ENCODE measurements around the gene PPAN.

PPAN gene

GRCh38 chr19:10113964-10114650 lies 7.9 kb downstream of the PPAN start:
- DNase-seq: no peak

DNA sequence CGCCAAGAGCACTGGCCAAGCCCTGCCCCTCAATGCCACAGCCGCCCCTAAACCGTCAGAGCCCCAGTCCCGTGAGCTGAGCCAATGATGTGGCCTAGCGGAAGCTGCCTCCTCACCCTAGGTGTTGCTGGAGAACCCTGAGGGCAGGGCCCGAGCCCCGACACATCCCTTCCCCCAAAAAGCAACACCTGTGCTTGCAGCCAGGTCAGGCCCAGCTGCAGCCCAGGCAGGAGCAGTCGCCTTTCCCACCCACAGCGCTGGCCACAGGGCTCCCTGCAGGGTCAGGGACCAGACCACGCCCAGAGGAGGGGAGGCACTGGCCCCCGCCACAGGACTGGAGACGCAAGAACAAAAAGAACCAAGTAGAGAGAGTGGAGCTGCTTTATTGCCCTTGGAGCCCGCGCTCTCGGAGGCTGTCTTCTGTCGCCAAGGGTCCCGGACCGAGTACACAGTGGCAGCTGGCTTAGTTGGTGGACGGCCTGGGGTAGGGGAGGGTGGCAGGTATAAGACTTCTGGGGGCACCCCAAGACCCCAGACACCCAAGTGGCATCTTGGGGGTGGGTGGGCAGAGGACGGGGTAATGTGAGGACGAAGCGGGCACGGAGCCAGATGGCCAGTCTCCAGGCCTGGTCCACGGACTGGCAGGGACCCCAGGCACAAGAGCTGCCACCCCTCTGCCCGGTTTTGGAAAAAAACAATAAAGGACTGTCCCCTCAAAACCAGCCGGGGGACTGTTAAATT lies 8.7 kb downstream of the PPAN start:
- no peak for DNase-seq

- no peak for DNase-seq
These were observed 9.4 kb downstream of the PPAN start for GRCh38 chr19:10115392-10116084.

GRCh38 chr19:10116085-10116865 lies 10.1 kb downstream of the PPAN start:
- DNase-seq: no peak

DNA sequence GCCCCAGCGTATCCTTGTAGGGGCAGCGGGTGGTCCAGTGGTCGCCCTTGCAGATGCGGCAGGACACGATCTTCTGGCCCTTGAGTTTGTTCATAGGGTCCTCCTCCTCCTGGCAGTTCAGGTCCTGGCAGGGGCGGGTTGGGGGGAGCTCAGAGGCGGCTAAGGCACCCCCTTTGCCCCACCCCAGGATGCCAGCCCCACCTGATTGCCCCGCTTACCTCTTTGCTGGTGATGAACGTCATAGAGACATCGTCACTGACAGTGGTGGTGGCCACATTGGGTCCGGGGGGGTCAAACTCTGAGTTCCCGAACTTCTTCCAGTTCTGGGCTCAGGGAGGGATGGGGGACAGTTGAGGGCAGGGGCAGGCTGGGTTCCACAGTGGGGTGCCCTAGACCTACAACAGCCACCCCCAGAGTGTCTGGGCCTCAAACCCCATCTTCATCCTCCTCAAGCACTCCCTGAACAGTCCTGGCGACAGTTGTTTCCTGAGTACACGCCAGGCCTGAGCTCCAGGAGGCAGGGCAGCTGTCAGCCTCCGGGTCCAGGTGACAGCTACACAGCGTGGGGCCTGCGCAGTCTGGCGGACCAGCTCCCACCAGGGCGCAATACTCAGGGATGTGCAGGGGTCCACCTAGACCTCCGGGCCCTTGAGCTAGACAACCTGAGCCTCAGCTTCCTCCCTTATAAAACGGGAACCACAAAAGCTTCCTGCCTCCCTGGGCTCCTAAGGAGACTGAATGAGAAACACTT lies 10.9 kb downstream of the PPAN start:
- DNase-seq: no peak

GRCh38 chr19:10118960-10119359 lies 12.8 kb downstream of the PPAN start:
- no peak for DNase-seq

DNA sequence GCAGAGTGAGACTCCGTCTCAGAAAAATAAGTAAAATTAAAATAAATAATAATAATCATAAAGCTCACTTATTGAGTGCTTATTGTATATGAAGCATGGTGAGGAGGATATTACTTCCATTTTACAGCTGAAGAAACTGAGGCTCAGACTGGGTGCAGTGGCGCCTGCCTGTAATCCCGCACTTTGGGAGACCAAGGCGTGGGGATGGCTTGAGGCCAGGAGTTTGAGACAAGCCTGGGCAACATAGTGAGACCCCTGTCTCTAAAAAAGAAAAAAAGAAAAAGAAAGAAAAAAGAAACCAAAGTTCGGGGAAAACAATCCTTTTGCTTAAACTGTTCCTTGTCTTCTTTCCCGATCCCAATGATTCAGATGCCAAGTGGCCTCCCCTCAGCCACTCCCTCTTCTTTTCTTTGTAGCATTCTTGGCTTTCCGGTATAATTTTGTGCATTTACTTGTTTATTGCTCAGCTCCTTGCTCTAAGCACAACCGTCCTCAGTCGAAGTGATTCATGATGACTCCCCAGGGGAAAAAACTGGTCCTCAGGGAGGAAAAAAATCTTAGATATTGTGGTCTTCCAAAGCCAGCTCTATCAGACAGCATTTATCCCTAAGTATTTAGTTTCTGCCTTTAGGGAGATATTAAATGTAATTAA lies 14.5 kb downstream of the PPAN start:
- DNase-seq: no peak

DNA sequence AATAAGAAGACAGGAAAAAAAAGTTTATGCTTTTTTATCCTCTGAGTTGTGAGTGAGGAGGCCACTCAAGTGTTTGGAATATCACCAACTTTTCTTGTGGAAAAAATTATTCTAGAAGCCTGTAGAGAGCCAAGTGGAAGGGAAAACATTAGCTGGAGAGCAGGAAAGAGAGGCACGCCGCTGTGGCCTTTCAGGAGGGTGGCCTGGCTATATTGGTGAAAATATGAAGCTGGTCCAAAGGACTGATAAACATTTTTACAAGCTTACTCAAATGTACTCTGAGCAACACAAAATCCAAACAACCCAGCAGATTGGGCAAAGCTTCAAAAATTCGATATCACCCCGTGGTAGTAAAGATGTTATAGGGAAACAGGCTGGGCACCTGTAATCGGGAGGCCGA lies 15.9 kb downstream of the PPAN start:
- no peak for DNase-seq

- no peak for DNase-seq
These were observed 18.3 kb downstream of the PPAN start for GRCh38 chr19:10124429-10124828.

DNA sequence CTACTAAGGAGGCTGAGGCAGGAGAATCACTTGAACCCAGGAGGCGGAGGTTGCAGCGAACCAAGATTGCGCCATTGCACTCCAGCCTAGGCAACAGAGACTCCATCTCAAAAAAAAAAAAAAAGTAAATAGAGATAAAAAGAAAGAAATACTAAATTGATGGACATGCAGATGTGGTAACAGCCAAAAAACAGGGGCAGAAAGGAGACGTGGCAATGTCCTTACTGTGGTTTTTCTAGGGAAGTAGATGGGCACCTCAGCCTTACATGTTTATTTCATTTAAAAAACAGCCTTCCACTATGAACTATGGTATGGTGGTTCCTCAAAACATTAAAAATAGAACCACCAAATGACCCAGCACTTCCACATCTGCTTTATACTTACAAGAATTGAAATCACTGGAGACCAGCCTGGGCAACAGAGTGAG lies 20.1 kb downstream of the PPAN start:
- DNase-seq: no peak

- DNase-seq: no peak
These were observed 26.7 kb downstream of the PPAN start for GRCh38 chr19:10132905-10133304.

- DNase-seq: no peak
These were observed 27.4 kb downstream of the PPAN start for GRCh38 chr19:10133596-10133995.

- no peak for DNase-seq
These were observed 27.9 kb downstream of the PPAN start for GRCh38 chr19:10134040-10134439.

GRCh38 chr19:10135551-10136334 lies 29.6 kb downstream of the PPAN start:
- DNase-seq: no peak

GRCh38 chr19:10136936-10137335 lies 30.8 kb downstream of the PPAN start:
- DNase-seq: no peak

- no peak for DNase-seq
These were observed 31.9 kb downstream of the PPAN start for GRCh38 chr19:10137751-10138682.

GRCh38 chr19:10138879-10139795 lies 33.0 kb downstream of the PPAN start:
- DNase-seq: no peak

- no peak for DNase-seq
These were observed 33.8 kb downstream of the PPAN start for GRCh38 chr19:10139952-10140351.

- no peak for DNase-seq
These were observed 35.3 kb downstream of the PPAN start for GRCh38 chr19:10141479-10141878.
